HEK293 (cell line): Measurements from ENCODE around the gene APLF.

Experiments used
- CTCF ChIA-PET: fragments of 350-600 bp; formaldehyde crosslinking; extraction: SDS; loops from one replicate; lab custom pipeline; 2021; ENCODE audit warnings: antibody characterized with exemption; lab: Yijun Ruan, JAX
- POLR2A ChIA-PET: fragments of 300-600 bp; formaldehyde crosslinking; extraction: SDS; loops from one replicate; lab custom pipeline; 2020; ENCODE audit warnings: antibody characterized with exemption, inconsistent platforms; lab: Yijun Ruan, JAX
- H3K27ac ChIP-seq: fragments of 200-500 bp; sonication (Bioruptor generic); 2 replicates; pipeline ENCODE4 v1.5.1; 2014; ENCODE audit warnings: low read depth, low read length, control low read depth, inconsistent platforms; ENCODE audit errors: extremely low read depth
- H3K36me3 ChIP-seq, 2 experiments: fragments of 200-500 bp in 1 of 2; sonication (Bioruptor generic) in 1 of 2; 1 replicate in 1 of 2; 2 replicates in 1 of 2; pipeline ENCODE4 v1.5.1; 2014 to 2017; ENCODE audit warnings: inconsistent platforms in 2 of 2, low read length in 2 of 2; ENCODE audit not compliant: control insufficient read depth in 2 of 2, insufficient read depth in 1 of 2
- H3K4me1 ChIP-seq: fragments of 200-500 bp; sonication (Bioruptor generic); 2 replicates; pipeline ENCODE4 v1.5.1; 2014; ENCODE audit warnings: mild to moderate bottlenecking, low read length, inconsistent platforms; ENCODE audit not compliant: control insufficient read depth, insufficient read depth
- H3K4me3 ChIP-seq: 2 replicates; pipeline ENCODE4 v1.5.1; 2011; ENCODE audit warnings: low read depth, mild to moderate bottlenecking, control low read depth, low read length, moderate library complexity
- H3K9me3 ChIP-seq: fragments of 200-500 bp; sonication (Bioruptor generic); 2 replicates; pipeline ENCODE4 v1.5.1; 2014; ENCODE audit warnings: low read depth, low read length, inconsistent platforms; ENCODE audit not compliant: control insufficient read depth, insufficient read depth
- ATF2 ChIP-seq: fragments of 450-650 bp; formaldehyde crosslinking; IDR thresholded peaks from 2 replicates; pipeline ENCODE4 v1.5.1; 2016; ENCODE audit warnings: missing biosample characterization, missing genetic modification characterization, low read depth
- FEZF1 ChIP-seq: fragments of 450-650 bp; formaldehyde crosslinking; IDR thresholded peaks from 2 replicates; pipeline ENCODE4 v1.5.1; 2016; ENCODE audit warnings: missing biosample characterization, missing genetic modification characterization
- KLF10 ChIP-seq: fragments of 450-650 bp; IDR thresholded peaks from 2 replicates; pipeline ENCODE4 v1.5.1; 2018; ENCODE audit warnings: missing biosample characterization, mild to moderate bottlenecking, missing genetic modification characterization
- OSR2 ChIP-seq: fragments of 450-650 bp; formaldehyde crosslinking; IDR thresholded peaks from 2 replicates; pipeline ENCODE4 v1.5.1; 2016; ENCODE audit warnings: missing biosample characterization, missing genetic modification characterization
- RBAK ChIP-seq: fragments of 450-650 bp; formaldehyde crosslinking; IDR thresholded peaks from 2 replicates; pipeline ENCODE4 v1.5.1; 2016; ENCODE audit warnings: missing biosample characterization, missing genetic modification characterization
- SP3 ChIP-seq: fragments of 450-650 bp; formaldehyde crosslinking; IDR thresholded peaks from 2 replicates; pipeline ENCODE4 v1.5.1; 2016; ENCODE audit warnings: missing biosample characterization, missing genetic modification characterization
- YY2 ChIP-seq: fragments of 450-650 bp; formaldehyde crosslinking; IDR thresholded peaks from 2 replicates; pipeline ENCODE4 v1.5.1; 2016; ENCODE audit warnings: missing biosample characterization, missing genetic modification characterization
- ZNF112 ChIP-seq: fragments of 450-650 bp; formaldehyde crosslinking; IDR thresholded peaks from 2 replicates; pipeline ENCODE4 v1.5.0; 2017; ENCODE audit warnings: missing biosample characterization, missing genetic modification characterization
- ZNF16 ChIP-seq: fragments of 450-650 bp; formaldehyde crosslinking; IDR thresholded peaks from 2 replicates; pipeline ENCODE4 v1.5.1; 2016; ENCODE audit warnings: low read depth, missing biosample characterization, missing genetic modification characterization
- ZNF202 ChIP-seq: fragments of 450-650 bp; formaldehyde crosslinking; IDR thresholded peaks from 2 replicates; pipeline ENCODE4 v1.5.1; 2016; ENCODE audit warnings: missing biosample characterization, missing genetic modification characterization, borderline replicate concordance
- ZNF211 ChIP-seq: fragments of 450-650 bp; formaldehyde crosslinking; IDR thresholded peaks from 2 replicates; pipeline ENCODE4 v1.5.1; 2016; ENCODE audit warnings: low read depth, missing biosample characterization, missing genetic modification characterization
- ZNF26 ChIP-seq: fragments of 450-650 bp; formaldehyde crosslinking; IDR thresholded peaks from 2 replicates; pipeline ENCODE4 v1.5.1; 2016; ENCODE audit warnings: missing biosample characterization, missing genetic modification characterization
- ZNF404 ChIP-seq: fragments of 450-650 bp; formaldehyde crosslinking; IDR thresholded peaks from 2 replicates; pipeline ENCODE4 v1.5.1; 2017; ENCODE audit warnings: missing biosample characterization, missing genetic modification characterization
- ZNF426 ChIP-seq: fragments of 450-650 bp; formaldehyde crosslinking; IDR thresholded peaks from 2 replicates; pipeline ENCODE4 v1.5.1; 2017; ENCODE audit warnings: missing biosample characterization, missing genetic modification characterization, mild to moderate bottlenecking, inconsistent platforms, moderate library complexity
- ZNF433 ChIP-seq: fragments of 450-650 bp; formaldehyde crosslinking; IDR thresholded peaks from 2 replicates; pipeline ENCODE4 v1.5.1; 2016; ENCODE audit warnings: missing biosample characterization, missing genetic modification characterization, low read depth
- ZNF621 ChIP-seq: fragments of 450-650 bp; formaldehyde crosslinking; IDR thresholded peaks from 2 replicates; pipeline ENCODE4 v1.5.1; 2017; ENCODE audit warnings: missing biosample characterization, missing genetic modification characterization
- ZNF768 ChIP-seq: fragments of 450-650 bp; formaldehyde crosslinking; IDR thresholded peaks from 2 replicates; pipeline ENCODE4 v1.5.1; 2018; ENCODE audit warnings: missing biosample characterization, mild to moderate bottlenecking, missing genetic modification characterization
- ZNF785 ChIP-seq: fragments of 450-650 bp; formaldehyde crosslinking; IDR thresholded peaks from 2 replicates; pipeline ENCODE4 v1.5.1; 2016; ENCODE audit warnings: missing biosample characterization, missing genetic modification characterization
- TF ChIP-seq, protein P1 (sequence below): fragments of 450-650 bp; formaldehyde crosslinking; IDR thresholded peaks from 2 replicates; pipeline ENCODE4 v1.5.1; 2016; ENCODE audit warnings: missing biosample characterization, missing genetic modification characterization
- TF ChIP-seq, protein P2 (sequence below): fragments of 450-650 bp; formaldehyde crosslinking; IDR thresholded peaks from 2 replicates; pipeline ENCODE4 v1.5.1; 2016; ENCODE audit warnings: missing biosample characterization, missing genetic modification characterization
- TF ChIP-seq, protein P3 (sequence below): fragments of 450-650 bp; formaldehyde crosslinking; conservative IDR thresholded peaks from 2 replicates; pipeline ENCODE4 v1.5.1; 2016; ENCODE audit warnings: low read depth, missing biosample characterization, missing genetic modification characterization
- TF ChIP-seq, protein P4 (sequence below): fragments of 450-650 bp; formaldehyde crosslinking; IDR thresholded peaks from 2 replicates; pipeline ENCODE4 v1.5.1; 2016; ENCODE audit warnings: missing biosample characterization, missing genetic modification characterization

APLF gene

DNA sequence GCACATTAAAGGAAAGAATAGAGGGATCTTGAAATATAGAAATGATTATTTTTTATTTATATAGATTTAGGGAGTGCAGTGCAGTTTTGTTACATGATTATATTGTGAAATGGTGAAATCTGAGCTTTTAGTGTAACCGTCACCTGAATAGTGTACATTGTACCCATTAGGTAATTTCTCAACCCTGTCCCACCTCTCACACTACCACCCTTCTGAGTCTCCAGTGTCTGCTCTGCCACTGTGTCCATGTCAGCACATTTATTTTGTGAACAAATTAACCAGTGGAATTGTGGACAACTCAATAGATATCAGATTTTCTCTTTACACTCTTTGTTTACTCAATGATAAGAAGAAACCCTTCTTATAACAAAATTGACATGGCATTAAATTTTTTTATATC, 24.2 kb downstream of the APLF start:
- no peak overlapping the region for H3K27ac ChIP-seq
- TF ChIP-seq ZNF202: no peak
- TF ChIP-seq ZNF16 (tag by site-specific recombination): no peak
- TF ChIP-seq ZNF404 (tag by site-specific recombination): no peak
- TF ChIP-seq KLF10: no peak
- no peak for TF ChIP-seq ATF2 (tag by site-specific recombination)
- TF ChIP-seq, protein P1, sequence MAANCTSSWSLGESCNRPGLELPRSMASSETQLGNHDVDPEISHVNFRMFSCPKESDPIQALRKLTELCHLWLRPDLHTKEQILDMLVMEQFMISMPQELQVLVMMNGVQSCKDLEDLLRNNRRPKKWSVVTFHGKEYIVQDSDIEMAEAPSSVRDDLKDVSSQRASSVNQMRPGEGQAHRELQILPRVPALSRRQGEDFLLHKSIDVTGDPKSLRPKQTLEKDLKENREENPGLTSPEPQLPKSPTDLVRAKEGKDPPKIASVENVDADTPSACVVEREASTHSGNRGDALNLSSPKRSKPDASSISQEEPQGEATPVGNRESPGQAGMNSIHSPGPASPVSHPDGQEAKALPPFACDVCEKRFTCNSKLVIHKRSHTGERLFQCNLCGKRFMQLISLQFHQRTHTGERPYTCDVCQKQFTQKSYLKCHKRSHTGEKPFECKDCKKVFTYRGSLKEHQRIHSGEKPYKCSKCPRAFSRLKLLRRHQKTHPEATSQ (tag by site-specific recombination): no peak
- TF ChIP-seq FEZF1 (tag by site-specific recombination): no peak
- no peak for TF ChIP-seq ZNF621 (tag by site-specific recombination)
- TF ChIP-seq, protein P2, sequence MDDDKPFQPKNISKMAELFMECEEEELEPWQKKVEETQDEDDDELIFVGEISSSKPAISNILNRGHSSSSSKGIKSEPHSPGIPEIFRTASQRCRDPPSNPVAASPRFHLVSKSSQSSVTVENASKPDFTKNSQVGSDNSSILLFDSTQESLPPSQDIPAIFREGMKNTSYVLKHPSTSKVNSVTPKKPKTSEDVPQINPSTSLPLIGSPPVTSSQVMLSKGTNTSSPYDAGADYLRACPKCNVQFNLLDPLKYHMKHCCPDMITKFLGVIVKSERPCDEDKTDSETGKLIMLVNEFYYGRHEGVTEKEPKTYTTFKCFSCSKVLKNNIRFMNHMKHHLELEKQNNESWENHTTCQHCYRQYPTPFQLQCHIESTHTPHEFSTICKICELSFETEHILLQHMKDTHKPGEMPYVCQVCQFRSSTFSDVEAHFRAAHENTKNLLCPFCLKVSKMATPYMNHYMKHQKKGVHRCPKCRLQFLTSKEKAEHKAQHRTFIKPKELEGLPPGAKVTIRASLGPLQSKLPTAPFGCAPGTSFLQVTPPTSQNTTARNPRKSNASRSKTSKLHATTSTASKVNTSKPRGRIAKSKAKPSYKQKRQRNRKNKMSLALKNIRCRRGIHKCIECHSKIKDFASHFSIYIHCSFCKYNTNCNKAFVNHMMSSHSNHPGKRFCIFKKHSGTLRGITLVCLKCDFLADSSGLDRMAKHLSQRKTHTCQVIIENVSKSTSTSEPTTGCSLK (tag by site-specific recombination): no peak
- no peak for TF ChIP-seq ZNF426
- TF ChIP-seq OSR2: no peak
- TF ChIP-seq, protein P3, sequence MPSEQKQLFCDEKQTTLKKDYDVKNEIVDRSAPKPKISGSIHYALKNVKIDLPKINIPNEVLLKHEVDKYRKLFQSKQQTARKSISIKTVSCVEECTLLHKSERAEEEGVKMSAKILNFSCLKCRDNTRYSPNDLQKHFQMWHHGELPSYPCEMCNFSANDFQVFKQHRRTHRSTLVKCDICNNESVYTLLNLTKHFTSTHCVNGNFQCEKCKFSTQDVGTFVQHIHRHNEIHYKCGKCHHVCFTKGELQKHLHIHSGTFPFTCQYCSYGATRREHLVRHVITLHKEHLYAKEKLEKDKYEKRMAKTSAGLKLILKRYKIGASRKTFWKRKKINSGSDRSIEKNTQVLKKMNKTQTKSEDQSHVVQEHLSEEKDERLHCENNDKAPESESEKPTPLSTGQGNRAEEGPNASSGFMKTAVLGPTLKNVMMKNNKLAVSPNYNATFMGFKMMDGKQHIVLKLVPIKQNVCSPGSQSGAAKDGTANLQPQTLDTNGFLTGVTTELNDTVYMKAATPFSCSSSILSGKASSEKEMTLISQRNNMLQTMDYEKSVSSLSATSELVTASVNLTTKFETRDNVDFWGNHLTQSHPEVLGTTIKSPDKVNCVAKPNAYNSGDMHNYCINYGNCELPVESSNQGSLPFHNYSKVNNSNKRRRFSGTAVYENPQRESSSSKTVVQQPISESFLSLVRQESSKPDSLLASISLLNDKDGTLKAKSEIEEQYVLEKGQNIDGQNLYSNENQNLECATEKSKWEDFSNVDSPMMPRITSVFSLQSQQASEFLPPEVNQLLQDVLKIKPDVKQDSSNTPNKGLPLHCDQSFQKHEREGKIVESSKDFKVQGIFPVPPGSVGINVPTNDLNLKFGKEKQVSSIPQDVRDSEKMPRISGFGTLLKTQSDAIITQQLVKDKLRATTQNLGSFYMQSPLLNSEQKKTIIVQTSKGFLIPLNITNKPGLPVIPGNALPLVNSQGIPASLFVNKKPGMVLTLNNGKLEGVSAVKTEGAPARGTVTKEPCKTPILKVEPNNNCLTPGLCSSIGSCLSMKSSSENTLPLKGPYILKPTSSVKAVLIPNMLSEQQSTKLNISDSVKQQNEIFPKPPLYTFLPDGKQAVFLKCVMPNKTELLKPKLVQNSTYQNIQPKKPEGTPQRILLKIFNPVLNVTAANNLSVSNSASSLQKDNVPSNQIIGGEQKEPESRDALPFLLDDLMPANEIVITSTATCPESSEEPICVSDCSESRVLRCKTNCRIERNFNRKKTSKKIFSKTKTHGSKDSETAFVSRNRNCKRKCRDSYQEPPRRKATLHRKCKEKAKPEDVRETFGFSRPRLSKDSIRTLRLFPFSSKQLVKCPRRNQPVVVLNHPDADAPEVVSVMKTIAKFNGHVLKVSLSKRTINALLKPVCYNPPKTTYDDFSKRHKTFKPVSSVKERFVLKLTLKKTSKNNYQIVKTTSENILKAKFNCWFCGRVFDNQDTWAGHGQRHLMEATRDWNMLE (tag by site-specific recombination): no peak
- no peak for TF ChIP-seq ZNF785 (tag by site-specific recombination)
- TF ChIP-seq ZNF112: no peak
- POLR2A ChIA-PET: no interaction called here
- no peaks in the 10 kb centered on the region for H3K4me1 ChIP-seq
- CTCF ChIA-PET: no interaction called here
- no peaks in the 10 kb centered on the region for H3K36me3 ChIP-seq
- H3K9me3 ChIP-seq: no peaks in the 10 kb centered on the region
- no peak overlapping the region for H3K4me3 ChIP-seq

- CTCF ChIA-PET: interaction anchor here (0.8 kb wide), 1 partner anchor 96 kb away, joined by 5 read pairs; no protein-coding TSS in a partner anchor
- no peak overlapping the region for H3K4me3 ChIP-seq
- POLR2A ChIA-PET: no interaction called here
- H3K4me1 ChIP-seq: no peaks in the 10 kb centered on the region
- no peaks in the 10 kb centered on the region for H3K9me3 ChIP-seq
- TF ChIP-seq ZNF433 (no peak), YY2 (tag by site-specific recombination) (no peak), ZNF768 (tag by site-specific recombination) (no peak), RBAK (tag by site-specific recombination) (no peak), SP3 (no peak), ZNF26 (tag by site-specific recombination) (no peak), ZNF211 (tag by site-specific recombination) (no peak), ZNF16 (tag by site-specific recombination) (no peak)
- TF ChIP-seq, protein P4, sequence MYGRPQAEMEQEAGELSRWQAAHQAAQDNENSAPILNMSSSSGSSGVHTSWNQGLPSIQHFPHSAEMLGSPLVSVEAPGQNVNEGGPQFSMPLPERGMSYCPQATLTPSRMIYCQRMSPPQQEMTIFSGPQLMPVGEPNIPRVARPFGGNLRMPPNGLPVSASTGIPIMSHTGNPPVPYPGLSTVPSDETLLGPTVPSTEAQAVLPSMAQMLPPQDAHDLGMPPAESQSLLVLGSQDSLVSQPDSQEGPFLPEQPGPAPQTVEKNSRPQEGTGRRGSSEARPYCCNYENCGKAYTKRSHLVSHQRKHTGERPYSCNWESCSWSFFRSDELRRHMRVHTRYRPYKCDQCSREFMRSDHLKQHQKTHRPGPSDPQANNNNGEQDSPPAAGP (tag by site-specific recombination): no peak
- no peaks in the 10 kb centered on the region for H3K36me3 ChIP-seq
- H3K27ac ChIP-seq: no peak overlapping the region
These were observed 31.7 kb downstream of the APLF start for GRCh38 chr2:68499133-68499532.
